ENCODE results near the gene USP6. TPM values are rescaled to one million over a fixed set of nuclear protein-coding genes. Genes with fewer than 3 reads are reported as not detected.

Gene USP6
- total and polyA plus RNA-seq, 2 of the 13 experiments (the other 11 are each of a cell fraction or from before 2014, with no cell fraction given) = 0.04 TPM; not detected in 1

DNA sequence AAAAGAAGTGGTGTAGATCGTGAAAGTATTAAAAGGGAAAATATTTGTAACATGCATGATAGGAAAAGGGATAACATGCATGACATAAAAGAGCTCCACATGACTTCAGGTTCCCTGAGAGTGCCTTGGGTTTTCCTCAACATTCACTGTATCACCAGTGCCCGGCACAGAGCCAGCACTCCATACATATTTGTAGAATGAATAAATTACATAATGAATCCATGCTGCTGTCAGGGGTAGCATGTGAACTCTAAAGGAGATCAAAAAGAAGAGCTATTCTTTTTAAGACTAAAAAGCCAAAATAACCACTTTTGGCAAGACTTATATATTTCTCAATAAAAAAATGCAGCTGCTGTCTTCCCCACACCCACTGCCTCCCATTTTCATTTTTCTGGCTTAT lies 78.5 kb downstream of the USP6 start:
- in situ Hi-C loops (cut with HindIII; ENCODE audit: extremely low pct_ligation_motif_present, low pct_unique_long_range_greater_than_20kb) = no loop called here
- POLR2A ChIA-PET = no interaction called here

More for the DNA sequence above, 78.5 kb downstream of the USP6 start:
- no peak for FAIRE-seq
- 70% methylated on average over 2 of the region's 2 CpGs for WGBS (ENCODE audit: low lambda C conversion rate)
- H3K4me2 ChIP-seq (ENCODE audit: low read depth, low read length) = no peak overlapping the region
- DNase-seq (ENCODE audit: low spot score) = no peak
- intact Hi-C loops (cut with micrococcal nuclease; ENCODE audit: unreplicated experiment) = no loop called here
- no peaks in the 10 kb centered on the region for H4K20me1 ChIP-seq (ENCODE audit: insufficient read depth, low read length)
- H3K9me3 ChIP-seq (ENCODE audit: low read length) = no peaks in the 10 kb centered on the region
- no peaks in the 10 kb centered on the region for H3K36me3 ChIP-seq (replicated peaks in 1 of 2; ENCODE audit: control insufficient read depth in 1 of 2, insufficient read depth in 2 of 2, low read length in 2 of 2)
- H3K27me3 ChIP-seq (ENCODE audit: control insufficient read depth in 1 of 2, insufficient read depth in 2 of 2, low read length in 2 of 2) = no peaks in the 10 kb centered on the region
- H3K27ac ChIP-seq (ENCODE audit: extremely low read length, insufficient read depth, low read length) = no peak overlapping the region
- BruUV-seq (replicated peaks) = no TSS peak
- no peak overlapping the region for H3K4me3 ChIP-seq (replicated peaks in 1 of 3; ENCODE audit: insufficient read depth in 1 of 3, low read depth in 2 of 3, low read length in 3 of 3)
- no peak for TF ChIP-seq HNF4G (IDR thresholded peaks at IDR 0.05; ENCODE audit: borderline replicate concordance, low read depth, low read length)
- TF ChIP-seq HNF4G (CRISPR knock-in tag; IDR thresholded peaks at IDR 0.05; ENCODE audit: borderline replicate concordance, low read depth) = no peak
- TF ChIP-seq IKZF5 (CRISPR knock-in tag; IDR thresholded peaks at IDR 0.05) = no peak
- TF ChIP-seq NFYC (CRISPR knock-in tag; IDR thresholded peaks at IDR 0.05) = no peak
- no peak for TF ChIP-seq ZNF280B (CRISPR knock-in tag; IDR thresholded peaks at IDR 0.05; ENCODE audit: borderline replicate concordance)
- H3K4me1 ChIP-seq (ENCODE audit: insufficient read depth, low read length) = peaks cover 17% of the 10 kb centered on the region
- no peak for ATAC-seq
- H3K9ac ChIP-seq (ENCODE audit: insufficient read depth, low read depth, low read length) = no peak overlapping the region
- no peak overlapping the region for H2AFZ ChIP-seq (ENCODE audit: low read length)
- peaks cover 9% of the 10 kb centered on the region for H3K79me2 ChIP-seq (ENCODE audit: insufficient read depth, low read length)
- CTCF ChIA-PET (ENCODE audit: low intra/inter-chr PET ratio, low total read pairs) = no interaction called here

Data from HepG2 (cell line).